Panc1 (cell line): ENCODE data around the gene NSUN6.

ENCODE experiments used
- CTCF ChIP-seq: fragments of 450-650 bp; IDR thresholded peaks from 2 replicates; pipeline ENCODE4 v1.5.1; 2017; ENCODE audit warnings: mild to moderate bottlenecking
- POLR2AphosphoS5 ChIP-seq: IDR thresholded peaks from 2 replicates; pipeline ENCODE4 v1.6.1; 2012; ENCODE audit warnings: mild to moderate bottlenecking, low read depth, low read length, moderate library complexity
- REST ChIP-seq, 2 experiments: IDR thresholded peaks; 2 replicates each; pipeline ENCODE4 v1.6.1; 2011 to 2012; ENCODE audit warnings: low read depth in 2 of 2, control low read depth in 1 of 2, low read length in 1 of 2, mild to moderate bottlenecking in 1 of 2, moderate library complexity in 1 of 2; ENCODE audit not compliant: insufficient read depth in 1 of 2
- SIN3A ChIP-seq: IDR thresholded peaks from 2 replicates; pipeline ENCODE4 v1.6.1; 2012; ENCODE audit warnings: low read depth, mild to moderate bottlenecking, low read length, moderate library complexity, borderline replicate concordance; ENCODE audit not compliant: insufficient read depth
- TCF7L2 ChIP-seq: IDR thresholded peaks from 2 replicates; pipeline ENCODE4 v1.6.1; 2011; ENCODE audit warnings: mild to moderate bottlenecking, low read depth, low read length, inconsistent platforms

GRCh38 chr10:18582803-18583202 lies 68.6 kb downstream of the NSUN6 start:
- TF ChIP-seq POLR2AphosphoS5 (no peak), CTCF (no peak), SIN3A (no peak), REST (IDR thresholded peaks at IDR 0.05; ENCODE audit: insufficient read depth in 1 of 2, low read depth in 2 of 2, low read length in 1 of 2) (no peak), TCF7L2 (no peak)
